GM10266 (cell line): ENCODE data around the gene GARIN5B.
A peak's percentile ranks its signal among the peaks of the same experiment; 100 is the strongest.

Source experiments
- DNase-seq: peaks from one replicate; pipeline ENCODE4 v3.0.0; 2012; ENCODE audit errors: extremely low spot score
- TF ChIP-seq, protein P1 (sequence below): IDR thresholded peaks from 2 replicates; pipeline ENCODE4 v1.5.1; 2012; ENCODE audit warnings: mild to moderate bottlenecking, low read depth; ENCODE audit not compliant: control insufficient read depth, insufficient read depth; ENCODE audit errors: missing control alignments

Gene GARIN5B

DNA sequence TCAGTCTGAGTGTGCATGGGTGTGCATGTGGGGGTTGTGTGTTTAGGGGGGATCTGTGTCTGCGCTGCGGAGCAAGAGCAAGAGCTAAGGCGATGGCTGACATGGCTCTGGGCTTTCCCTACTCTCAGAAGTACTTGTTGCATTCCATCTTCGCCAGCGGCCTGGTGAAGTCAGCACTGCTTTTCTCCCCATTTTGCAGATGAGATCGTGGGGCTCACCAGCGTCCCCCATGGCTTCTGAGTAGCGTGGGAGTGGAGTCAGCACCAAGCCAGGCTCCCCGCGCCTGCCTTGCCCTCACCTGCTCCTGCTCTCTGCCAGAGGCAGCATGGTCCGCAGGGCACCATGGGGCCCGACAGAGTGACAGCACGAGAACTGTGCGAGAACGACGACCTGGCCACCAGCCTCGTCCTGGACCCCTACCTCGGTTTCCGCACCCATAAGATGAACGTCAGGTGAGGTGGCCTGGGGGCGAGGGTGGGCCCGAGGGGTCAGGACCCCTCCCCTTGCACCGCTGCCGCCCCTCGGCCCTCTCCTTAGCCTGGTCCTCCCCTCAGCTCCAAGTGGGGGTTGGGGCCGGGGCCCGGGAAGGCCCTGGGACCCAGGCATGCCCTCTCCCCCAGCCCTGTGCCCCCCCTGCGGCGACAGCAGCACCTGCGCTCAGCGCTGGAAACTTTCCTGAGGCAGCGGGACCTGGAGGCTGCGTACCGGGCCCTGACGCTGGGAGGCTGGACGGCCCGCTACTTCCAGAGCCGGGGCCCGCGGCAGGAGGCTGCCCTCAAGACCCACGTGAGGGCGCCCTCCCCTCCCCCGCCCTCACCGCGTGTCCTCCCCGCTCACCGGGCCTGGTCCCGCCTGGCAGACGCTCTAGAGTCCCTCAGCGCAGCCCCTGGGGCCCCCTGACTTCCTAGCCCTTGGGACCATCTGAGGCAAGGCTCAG is 21.2 kb downstream of the GARIN5B start:
- no peak for DNase-seq
- TF ChIP-seq, protein P1, sequence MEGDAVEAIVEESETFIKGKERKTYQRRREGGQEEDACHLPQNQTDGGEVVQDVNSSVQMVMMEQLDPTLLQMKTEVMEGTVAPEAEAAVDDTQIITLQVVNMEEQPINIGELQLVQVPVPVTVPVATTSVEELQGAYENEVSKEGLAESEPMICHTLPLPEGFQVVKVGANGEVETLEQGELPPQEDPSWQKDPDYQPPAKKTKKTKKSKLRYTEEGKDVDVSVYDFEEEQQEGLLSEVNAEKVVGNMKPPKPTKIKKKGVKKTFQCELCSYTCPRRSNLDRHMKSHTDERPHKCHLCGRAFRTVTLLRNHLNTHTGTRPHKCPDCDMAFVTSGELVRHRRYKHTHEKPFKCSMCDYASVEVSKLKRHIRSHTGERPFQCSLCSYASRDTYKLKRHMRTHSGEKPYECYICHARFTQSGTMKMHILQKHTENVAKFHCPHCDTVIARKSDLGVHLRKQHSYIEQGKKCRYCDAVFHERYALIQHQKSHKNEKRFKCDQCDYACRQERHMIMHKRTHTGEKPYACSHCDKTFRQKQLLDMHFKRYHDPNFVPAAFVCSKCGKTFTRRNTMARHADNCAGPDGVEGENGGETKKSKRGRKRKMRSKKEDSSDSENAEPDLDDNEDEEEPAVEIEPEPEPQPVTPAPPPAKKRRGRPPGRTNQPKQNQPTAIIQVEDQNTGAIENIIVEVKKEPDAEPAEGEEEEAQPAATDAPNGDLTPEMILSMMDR: no peak

GRCh38 chr19:55341171-55341588 is 21.9 kb downstream of the GARIN5B start:
- TF ChIP-seq, protein P1: no peak
- DNase-seq: peak; percentile 95

GRCh38 chr19:55340784-55341147 is 22.3 kb downstream of the GARIN5B start:
- peak; percentile 53 for DNase-seq

GRCh38 chr19:55339889-55340783 is 22.9 kb downstream of the GARIN5B start:
- DNase-seq: no peak
- TF ChIP-seq, protein P1: no peak

More at GRCh38 chr19:55340784-55341147, 22.3 kb downstream of the GARIN5B start:
- TF ChIP-seq, protein P1: peak; percentile 44

- TF ChIP-seq, protein P1: no peak
- DNase-seq: peak; percentile 99
Measured at GRCh38 chr19:55339105-55339888, 23.8 kb downstream of the GARIN5B start, which contains the start of gene KMT5C. TSS of gene KMT5C (plus strand) at chr19:55339876. CDS start at chr19:55341937, 2,061 bp downstream.

DNA sequence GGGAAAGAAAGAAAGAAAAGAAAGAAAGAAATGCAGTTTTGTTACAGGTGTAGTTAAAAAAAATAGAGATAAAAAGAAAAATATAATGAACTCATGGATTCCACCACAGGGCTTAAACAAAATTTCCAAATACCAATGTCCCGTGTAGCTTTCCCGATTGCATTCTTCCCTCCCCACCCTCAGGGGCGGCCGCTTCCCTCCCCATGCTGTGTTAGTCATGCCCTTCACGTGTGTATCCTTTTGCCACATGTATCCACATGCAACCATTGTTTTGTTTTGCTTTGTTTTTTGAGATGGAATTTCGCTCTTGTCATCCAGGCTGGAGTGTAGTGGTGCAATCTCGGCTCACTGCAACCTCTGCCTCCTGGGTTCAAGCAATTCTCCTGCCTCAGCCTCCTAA is 27.0 kb downstream of the GARIN5B start:
- TF ChIP-seq, protein P1: no peak

More for the DNA sequence above, 27.0 kb downstream of the GARIN5B start:
- no peak for DNase-seq
